Muscle of arm (tissue), 12 donors: Measurements from ENCODE around the gene VPS11. TPM values are rescaled to one million over a fixed set of nuclear protein-coding genes. Genes with fewer than 3 reads are reported as not detected.
"Not testable (repeated sequence)": the region's sequence is repeated elsewhere in the genome, so short reads cannot be mapped to it uniquely, and the experiment has no call there.

Source experiments
- DNase-seq: peaks from one replicate; pipeline ENCODE4 v3.0.0-alpha.2; 2013
- polyA plus RNA-seq, 12 donors: library from polyadenylated mRNA; unstranded; fragments of 120-200 nt; gene quantifications; one replicate each; pipeline ENCODE4 v1.2.1, GENCODE V29; 2013; ENCODE audit not compliant: insufficient read length in 12 of 12

VPS11 gene
- polyA plus RNA-seq, 12 donors: 23.7 to 46.6 (median 31.5) TPM; not detected in 1

- not testable (repeated sequence) for DNase-seq
Observed at GRCh38 chr11:119033421-119033820, 34.2 kb upstream of the VPS11 start.

- DNase-seq: no peak
Observed at GRCh38 chr11:119034813-119035212, 32.8 kb upstream of the VPS11 start.

GRCh38 chr11:119038884-119039283, 28.7 kb upstream of the VPS11 start:
- no peak for DNase-seq

- DNase-seq: not testable (repeated sequence)
Observed at GRCh38 chr11:119039471-119039870, 28.1 kb upstream of the VPS11 start.

- DNase-seq: no peak
Observed at GRCh38 chr11:119041821-119042514, 25.6 kb upstream of the VPS11 start.

GRCh38 chr11:119042927-119043326, 24.7 kb upstream of the VPS11 start:
- no peak for DNase-seq

GRCh38 chr11:119044708-119045107, 22.9 kb upstream of the VPS11 start:
- DNase-seq: no peak

GRCh38 chr11:119046489-119046888, 21.1 kb upstream of the VPS11 start:
- DNase-seq: no peak

- DNase-seq: no peak
Observed at GRCh38 chr11:119047205-119047604, 20.4 kb upstream of the VPS11 start.

GRCh38 chr11:119048644-119049043, 19.0 kb upstream of the VPS11 start:
- no peak for DNase-seq

GRCh38 chr11:119049081-119049480, 18.5 kb upstream of the VPS11 start:
- no peak for DNase-seq

GRCh38 chr11:119051440-119052162, 16.0 kb upstream of the VPS11 start:
- DNase-seq: no peak

- DNase-seq: no peak
Observed at GRCh38 chr11:119052163-119052814, 15.3 kb upstream of the VPS11 start.

- DNase-seq: no peak
Observed at GRCh38 chr11:119054418-119054817, 13.2 kb upstream of the VPS11 start.

GRCh38 chr11:119055901-119056300, 11.7 kb upstream of the VPS11 start:
- DNase-seq: no peak

GRCh38 chr11:119056421-119056999, 11.1 kb upstream of the VPS11 start:
- no peak for DNase-seq

GRCh38 chr11:119057000-119057769, 10.4 kb upstream of the VPS11 start, which contains the start of gene HYOU1:
Gene HYOU1 (minus strand): TSS chr11:119057205. CDS start chr11:119056160, 1,045 bp downstream.
- DNase-seq: peak; percentile 94

GRCh38 chr11:119059128-119059527, 8.5 kb upstream of the VPS11 start:
- not testable (repeated sequence) for DNase-seq

- no peak for DNase-seq
Observed at GRCh38 chr11:119061256-119061655, 6.4 kb upstream of the VPS11 start.

GRCh38 chr11:119062779-119063178, 4.8 kb upstream of the VPS11 start:
- no peak for DNase-seq

- DNase-seq: no peak
Observed at GRCh38 chr11:119065369-119065768, 2.2 kb upstream of the VPS11 start.

- no peak for DNase-seq
Observed at GRCh38 chr11:119077839-119078238, 10.2 kb downstream of the VPS11 start.
